MM.1S (cell line): ENCODE data around the gene HSPB3.

Experiments
- DNase-seq: peaks from one replicate; pipeline ENCODE4 v3.0.0-alpha.2; 2015
- H2AFZ ChIP-seq: fragments of 300-600 bp; sonication (generic); 2 replicates; pipeline ENCODE4 v1.6.0; 2016; ENCODE audit warnings: antibody characterized with exemption, low read length
- H3F3A ChIP-seq: fragments of 300-600 bp; sonication (generic); 2 replicates; pipeline ENCODE4 v1.6.1; 2016; ENCODE audit warnings: mild to moderate bottlenecking, antibody characterized with exemption, low read length, moderate library complexity, mixed read lengths; ENCODE audit not compliant: insufficient read depth
- H3K27ac ChIP-seq: fragments of 300-600 bp; sonication (generic); 2 replicates; pipeline ENCODE4 v1.5.1; 2016; ENCODE audit warnings: mild to moderate bottlenecking, low read length
- H3K27me3 ChIP-seq: fragments of 300-600 bp; sonication (generic); replicated peaks from 2 replicates; pipeline ENCODE4 v1.6.0; 2016; ENCODE audit warnings: low read length; ENCODE audit not compliant: insufficient read depth
- H3K36me3 ChIP-seq: fragments of 300-600 bp; sonication (generic); replicated peaks from 2 replicates; pipeline ENCODE4 v1.6.1; 2016; ENCODE audit warnings: mild to moderate bottlenecking, low read length, mixed read lengths; ENCODE audit not compliant: insufficient read depth
- H3K4me1 ChIP-seq: fragments of 300-600 bp; sonication (generic); 2 replicates; pipeline ENCODE4 v1.6.1; 2016; ENCODE audit warnings: low read length, mixed read lengths
- H3K4me2 ChIP-seq: fragments of 300-600 bp; sonication (generic); 2 replicates; pipeline ENCODE4 v1.6.0; 2016; ENCODE audit warnings: low read depth, low read length
- H3K4me3 ChIP-seq: fragments of 300-600 bp; sonication (generic); 2 replicates; pipeline ENCODE4 v1.5.1; 2016; ENCODE audit warnings: low read length, mixed read lengths
- H3K79me2 ChIP-seq: fragments of 300-600 bp; sonication (generic); 2 replicates; pipeline ENCODE4 v1.6.1; 2016; ENCODE audit warnings: mixed run types, low read length, mixed read lengths
- H3K9ac ChIP-seq: fragments of 300-600 bp; sonication (generic); 2 replicates; pipeline ENCODE4 v1.6.1; 2016; ENCODE audit warnings: low read length, mixed read lengths
- H3K9me2 ChIP-seq: fragments of 300-600 bp; sonication (generic); replicated peaks from 2 replicates; pipeline ENCODE4 v1.6.1; 2016; ENCODE audit warnings: mild to moderate bottlenecking, low read length, mixed read lengths; ENCODE audit not compliant: insufficient read depth
- H3K9me3 ChIP-seq: fragments of 300-600 bp; sonication (generic); replicated peaks from 2 replicates; pipeline ENCODE4 v1.6.1; 2016; ENCODE audit warnings: mild to moderate bottlenecking, low read length, mixed read lengths; ENCODE audit not compliant: insufficient read depth
- H4K20me1 ChIP-seq: fragments of 300-600 bp; sonication (generic); 2 replicates; pipeline ENCODE4 v1.6.1; 2016; ENCODE audit warnings: mild to moderate bottlenecking, low read length, moderate library complexity, mixed read lengths; ENCODE audit not compliant: insufficient read depth
- CTCF ChIP-seq: fragments of 300-600 bp; sonication (generic); IDR thresholded peaks from 2 replicates; pipeline ENCODE4 v1.5.1; 2016; ENCODE audit warnings: antibody characterized with exemption, low read length, mixed read lengths
- EZH2 ChIP-seq: fragments of 300-600 bp; sonication (generic); optimal IDR thresholded peaks from 2 replicates; pipeline ENCODE3; 2017; ENCODE audit warnings: low read depth, mild to moderate bottlenecking, antibody characterized with exemption, low read length, mixed read lengths
- EZH2phosphoT487 ChIP-seq: fragments of 300-600 bp; sonication (generic); IDR thresholded peaks from 2 replicates; pipeline ENCODE4 v1.6.1; 2018; ENCODE audit warnings: antibody characterized with exemption, low read length

The HSPB3 gene

GRCh38 chr5:54438620-54439389 is 16.7 kb upstream of the HSPB3 start:
- Histone ChIP-seq H3K36me3 (no peaks in the 10 kb centered on the region), H3K27ac (no peak overlapping the region), H3F3A (peaks cover 11% of the 10 kb centered on the region), H3K79me2 (no peaks in the 10 kb centered on the region), H3K4me1 (peaks cover 31% of the 10 kb centered on the region), H3K4me3 (no peak overlapping the region), H2AFZ (no peak overlapping the region), H3K27me3 (no peaks in the 10 kb centered on the region), H3K9me2 (no peaks in the 10 kb centered on the region), H3K4me2 (no peak overlapping the region), H3K9ac (no peak overlapping the region), H3K9me3 (no peaks in the 10 kb centered on the region), H4K20me1 (no peaks in the 10 kb centered on the region)
- no peak for DNase-seq
- TF ChIP-seq CTCF: no peak
- TF ChIP-seq EZH2phosphoT487: no peak
- TF ChIP-seq EZH2: no peak

DNA sequence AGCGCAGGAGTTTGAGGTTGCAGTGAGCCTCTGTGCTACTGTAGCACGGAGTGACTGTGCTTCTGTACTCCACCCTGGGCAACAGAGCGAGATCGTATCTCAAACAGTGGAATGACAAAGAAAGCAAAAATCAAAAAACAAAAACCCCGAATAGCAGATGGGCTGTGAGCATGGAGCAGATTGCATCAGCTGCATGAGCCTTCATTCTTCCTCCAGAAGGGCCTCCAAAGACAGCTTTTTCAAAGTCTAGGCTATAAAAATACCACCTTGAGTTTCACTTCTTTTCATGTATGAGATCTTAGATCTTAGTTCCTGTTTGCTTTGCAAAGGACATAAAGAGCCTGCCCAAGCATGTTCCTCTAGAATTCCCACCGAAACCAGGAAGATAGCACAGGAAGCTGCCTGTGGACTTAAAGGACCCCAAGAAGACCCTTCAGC is 15.0 kb upstream of the HSPB3 start:
- Histone ChIP-seq H3F3A (peaks cover 11% of the 10 kb centered on the region), H3K9ac (peak overlapping the region; percentile 15; the same call in 1 of the 2 replicates), H3K27ac (peak overlapping the region; percentile 84), H2AFZ (peak overlapping the region; percentile 69), H4K20me1 (no peaks in the 10 kb centered on the region), H3K27me3 (no peaks in the 10 kb centered on the region), H3K79me2 (no peaks in the 10 kb centered on the region), H3K9me3 (no peaks in the 10 kb centered on the region), H3K4me3 (peak overlapping the region; percentile 7; the same call in 1 of the 2 replicates), H3K36me3 (no peaks in the 10 kb centered on the region), H3K9me2 (no peaks in the 10 kb centered on the region), H3K4me1 (peaks cover 31% of the 10 kb centered on the region), H3K4me2 (peak overlapping the region; percentile 70)
- TF ChIP-seq EZH2phosphoT487: no peak
- no peak for TF ChIP-seq EZH2
- TF ChIP-seq CTCF: no peak
- peak; percentile 84 for DNase-seq

DNA sequence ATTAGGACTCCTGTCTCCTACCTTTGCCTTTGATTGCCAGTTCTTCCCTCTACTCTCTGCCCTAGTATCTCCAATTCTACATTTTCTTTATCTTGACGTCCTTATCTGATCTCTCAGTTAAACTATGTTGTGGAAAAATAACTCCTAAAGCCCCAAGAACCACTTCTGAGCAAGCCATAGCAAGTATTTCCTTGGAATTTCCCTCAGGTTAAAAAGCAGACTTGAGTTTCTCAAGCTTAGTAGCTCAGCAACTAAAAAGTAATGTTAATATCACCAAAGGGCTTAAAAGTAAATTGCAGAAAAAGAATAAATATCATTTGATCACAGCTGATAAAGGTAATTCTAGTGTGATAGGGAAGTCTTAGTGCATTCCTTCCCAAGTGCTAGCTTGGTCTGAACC is 13.2 kb upstream of the HSPB3 start:
- Histone ChIP-seq H3K9me3 (no peaks in the 10 kb centered on the region), H3K4me3 (no peak overlapping the region), H3K27ac (no peak overlapping the region), H3K36me3 (no peaks in the 10 kb centered on the region), H3K27me3 (no peaks in the 10 kb centered on the region), H4K20me1 (no peaks in the 10 kb centered on the region), H3K4me1 (peaks cover 31% of the 10 kb centered on the region), H3K9me2 (no peaks in the 10 kb centered on the region), H3K79me2 (no peaks in the 10 kb centered on the region), H2AFZ (no peak overlapping the region), H3K4me2 (no peak overlapping the region), H3F3A (peaks cover 11% of the 10 kb centered on the region), H3K9ac (no peak overlapping the region)
- TF ChIP-seq EZH2phosphoT487: no peak
- TF ChIP-seq CTCF: no peak
- no peak for TF ChIP-seq EZH2
- DNase-seq: no peak
